HUES6 (cell line): ENCODE data around the gene ACIN1.

Experiments used
- H3K27ac ChIP-seq: 2 replicates; pipeline ENCODE4 v1.7.0; 2013; ENCODE audit warnings: low read depth, mild to moderate bottlenecking, low read length, inconsistent platforms
- H3K27me3 ChIP-seq: 2 replicates; pipeline ENCODE4 v1.6.1; 2013; ENCODE audit warnings: low read length; ENCODE audit not compliant: control insufficient read depth, insufficient read depth
- H3K36me3 ChIP-seq: 2 replicates; pipeline ENCODE4 v1.6.1; 2013; ENCODE audit warnings: low read length; ENCODE audit not compliant: control insufficient read depth, insufficient read depth
- H3K4me1 ChIP-seq: 2 replicates; pipeline ENCODE4 v1.6.1; 2013; ENCODE audit warnings: low read length; ENCODE audit not compliant: control insufficient read depth, insufficient read depth
- H3K4me3 ChIP-seq: 2 replicates; pipeline ENCODE4 v1.5.1; 2013; ENCODE audit warnings: low read depth, low read length
- H3K9ac ChIP-seq: one replicate; pipeline ENCODE4 v1.6.1; 2013; ENCODE audit warnings: mild to moderate bottlenecking, low read length
- H3K9me3 ChIP-seq: 2 replicates; pipeline ENCODE4 v1.6.1; 2013; ENCODE audit warnings: low read depth, low read length; ENCODE audit not compliant: control insufficient read depth, insufficient read depth

ACIN1 gene

GRCh38 chr14:23076785-23077408, 18.0 kb downstream of the ACIN1 start:
- peaks cover 20% of the 10 kb centered on the region for H3K4me1 ChIP-seq
- no peaks in the 10 kb centered on the region for H3K27me3 ChIP-seq
- H3K9ac ChIP-seq, result no peak overlapping the region
- 0 out of 2 replicates have a peak overlapping the region, but pooled peaks have one; percentile 22 for H3K27ac ChIP-seq
- H3K9me3 ChIP-seq, result no peaks in the 10 kb centered on the region
- H3K4me3 ChIP-seq, result no peak overlapping the region
- H3K36me3 ChIP-seq, result peaks cover 90% of the 10 kb centered on the region

- Histone ChIP-seq H3K4me3 (no peak overlapping the region), H3K4me1 (peaks cover 30% of the 10 kb centered on the region), H3K36me3 (peaks cover 70% of the 10 kb centered on the region), H3K27ac (no peak overlapping the region), H3K9me3 (no peaks in the 10 kb centered on the region), H3K27me3 (no peaks in the 10 kb centered on the region), H3K9ac (no peak overlapping the region)
These were observed 20.0 kb downstream of the ACIN1 start for GRCh38 chr14:23074906-23075305.

GRCh38 chr14:23071921-23072539, 22.9 kb downstream of the ACIN1 start:
- no peak overlapping the region for H3K9ac ChIP-seq
- peaks cover 62% of the 10 kb centered on the region for H3K36me3 ChIP-seq
- no peak overlapping the region; the same call in 1 of the 2 replicates for H3K27ac ChIP-seq
- no peaks in the 10 kb centered on the region for H3K27me3 ChIP-seq
- peak overlapping the region; percentile 98 for H3K4me3 ChIP-seq
- H3K9me3 ChIP-seq, result no peaks in the 10 kb centered on the region
- H3K4me1 ChIP-seq, result peaks cover 40% of the 10 kb centered on the region

- peak overlapping the region; percentile 98 for H3K4me3 ChIP-seq
- peak overlapping the region; percentile 97 for H3K9ac ChIP-seq
- no peaks in the 10 kb centered on the region for H3K27me3 ChIP-seq
- H3K27ac ChIP-seq, result peak overlapping the region; percentile 89
- H3K36me3 ChIP-seq, result peaks cover 61% of the 10 kb centered on the region
- H3K9me3 ChIP-seq, result no peaks in the 10 kb centered on the region
- H3K4me1 ChIP-seq, result peaks cover 38% of the 10 kb centered on the region
These were observed 23.6 kb downstream of the ACIN1 start for GRCh38 chr14:23071244-23071920.

GRCh38 chr14:23070262-23071129, 24.4 kb downstream of the ACIN1 start:
- Histone ChIP-seq H3K36me3 (peaks cover 61% of the 10 kb centered on the region), H3K9ac (peak overlapping the region; percentile 97), H3K27me3 (no peaks in the 10 kb centered on the region)

GRCh38 chr14:23069413-23069806, 25.5 kb downstream of the ACIN1 start:
- Histone ChIP-seq H3K9ac (no peak overlapping the region), H3K36me3 (peaks cover 61% of the 10 kb centered on the region), H3K9me3 (no peaks in the 10 kb centered on the region), H3K27me3 (no peaks in the 10 kb centered on the region), H3K4me3 (no peak overlapping the region), H3K27ac (no peak overlapping the region), H3K4me1 (peaks cover 31% of the 10 kb centered on the region)

More at GRCh38 chr14:23070262-23071129, 24.4 kb downstream of the ACIN1 start:
- Histone ChIP-seq H3K9me3 (no peaks in the 10 kb centered on the region), H3K4me3 (peak overlapping the region; percentile 98), H3K27ac (peak overlapping the region; percentile 89), H3K4me1 (peaks cover 31% of the 10 kb centered on the region)

- peaks cover 31% of the 10 kb centered on the region for H3K4me1 ChIP-seq
- H3K9me3 ChIP-seq, result no peaks in the 10 kb centered on the region
- H3K36me3 ChIP-seq, result peaks cover 64% of the 10 kb centered on the region
- no peak overlapping the region for H3K4me3 ChIP-seq
- H3K27me3 ChIP-seq, result no peaks in the 10 kb centered on the region
- H3K9ac ChIP-seq, result no peak overlapping the region
- H3K27ac ChIP-seq, result no peak overlapping the region
These were observed 26.0 kb downstream of the ACIN1 start for GRCh38 chr14:23068789-23069412.

GRCh38 chr14:23067847-23068788, 26.8 kb downstream of the ACIN1 start:
- no peaks in the 10 kb centered on the region for H3K27me3 ChIP-seq
- peaks cover 70% of the 10 kb centered on the region for H3K36me3 ChIP-seq
- no peak overlapping the region for H3K4me3 ChIP-seq
- H3K9me3 ChIP-seq, result no peaks in the 10 kb centered on the region
- H3K27ac ChIP-seq, result no peak overlapping the region
- no peak overlapping the region for H3K9ac ChIP-seq
- peaks cover 31% of the 10 kb centered on the region for H3K4me1 ChIP-seq

GRCh38 chr14:23066855-23067744, 27.8 kb downstream of the ACIN1 start:
- Histone ChIP-seq H3K4me3 (no peak overlapping the region), H3K9me3 (no peaks in the 10 kb centered on the region), H3K36me3 (peaks cover 70% of the 10 kb centered on the region), H3K4me1 (peaks cover 29% of the 10 kb centered on the region), H3K27me3 (no peaks in the 10 kb centered on the region), H3K27ac (no peak overlapping the region), H3K9ac (no peak overlapping the region)
